ENCODE data around the gene ARMC5. TPM values are rescaled to one million over a fixed set of nuclear protein-coding genes. Genes with fewer than 3 reads are reported as not detected.

The ARMC5 gene
- total RNA-seq, 1 experiment from 2014 or later = 18.6 TPM

DNA sequence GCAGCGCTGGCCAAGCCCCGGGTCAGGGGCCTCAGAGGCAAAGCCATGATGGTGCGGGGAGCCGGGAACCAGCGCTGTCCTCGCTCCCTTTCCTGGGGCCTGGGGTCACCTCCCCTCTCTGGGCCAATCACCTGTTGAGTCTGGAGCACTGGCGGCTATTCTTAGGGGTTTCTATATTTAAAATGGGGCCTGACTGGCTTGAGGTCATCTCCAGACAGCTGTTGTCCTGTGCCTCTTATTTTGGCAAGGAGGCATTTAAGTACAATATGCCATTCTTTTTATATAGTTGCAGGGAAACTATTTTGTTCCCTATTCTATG is 31.1 kb upstream of the ARMC5 start, which contains the start of gene COX6A2:
COX6A2 (minus strand) TSS at position 82 of the 319 bp plus-strand sequence; CDS start at position 47, 35 bp downstream.
- Histone ChIP-seq H3K9me2 (ENCODE audit: insufficient read depth) (no peaks in the 10 kb centered on the region), H3K4me2 (no peak within 1 kb of the TSS), H3K4me1 (replicated peaks; ENCODE audit: insufficient read depth) (no peaks in the 10 kb centered on the region), H3F3A (ENCODE audit: insufficient read depth, low read depth) (no peaks in the 10 kb centered on the region), H2AFZ (no peak within 1 kb of the TSS), H3K27me3 (ENCODE audit: insufficient read depth, low read depth) (peaks cover 24% of the 10 kb centered on the region), H3K36me3 (ENCODE audit: low read depth) (no peaks in the 10 kb centered on the region), H4K20me1 (ENCODE audit: insufficient read depth) (no peaks in the 10 kb centered on the region), H3K79me2 (ENCODE audit: low read depth) (no peaks in the 10 kb centered on the region), H3K27ac (no peak within 1 kb of the TSS), H3K9me3 (ENCODE audit: insufficient read depth, low read depth) (no peaks in the 10 kb centered on the region), H3K4me3 (no peak within 1 kb of the TSS)
- BruUV-seq (replicated peaks) = no TSS peak
- no peak for TF ChIP-seq EZH2 (IDR thresholded peaks at IDR 0.05; ENCODE audit: low read depth)
- CTCF ChIA-PET = no interaction called here
- POLR2A ChIA-PET (ENCODE audit: unreplicated experiment) = interaction anchor here (0.7 kb wide), 1 partner anchor 1425 kb away, joined by 3 read pairs; no protein-coding TSS in a partner anchor
- intact Hi-C loops (cut with micrococcal nuclease; ENCODE audit: unreplicated experiment) = no loop called here
- DNase-seq = no peak

GRCh38 chr16:31428638-31429247 is 30.6 kb upstream of the ARMC5 start:
- Histone ChIP-seq H3K27ac (no peak overlapping the region), H3K36me3 (ENCODE audit: low read depth) (no peaks in the 10 kb centered on the region), H3K9me2 (ENCODE audit: insufficient read depth) (no peaks in the 10 kb centered on the region), H3K27me3 (ENCODE audit: insufficient read depth, low read depth) (peaks cover 19% of the 10 kb centered on the region), H3K4me3 (no peak overlapping the region), H3K9me3 (ENCODE audit: insufficient read depth, low read depth) (no peaks in the 10 kb centered on the region), H2AFZ (no peak overlapping the region), H3K4me1 (replicated peaks; ENCODE audit: insufficient read depth) (no peaks in the 10 kb centered on the region), H3K79me2 (ENCODE audit: low read depth) (no peaks in the 10 kb centered on the region), H3K4me2 (no peak overlapping the region), H3F3A (ENCODE audit: insufficient read depth, low read depth) (no peaks in the 10 kb centered on the region), H4K20me1 (ENCODE audit: insufficient read depth) (no peaks in the 10 kb centered on the region)
- POLR2A ChIA-PET (ENCODE audit: unreplicated experiment) = interaction anchor here (0.7 kb wide), 1 partner anchor 1425 kb away, joined by 3 read pairs; no protein-coding TSS in a partner anchor
- DNase-seq = peak in 1 of 2 experiments; percentile 47
- no peak for TF ChIP-seq EZH2 (IDR thresholded peaks at IDR 0.05; ENCODE audit: low read depth)
- no peak for TF ChIP-seq CTCF (conservative IDR thresholded peaks at IDR 0.05)
- CTCF ChIA-PET = interaction anchor here (0.6 kb wide), 1 partner anchor 449 kb away, joined by 4 read pairs; no protein-coding TSS in a partner anchor
- intact Hi-C loops (cut with micrococcal nuclease; ENCODE audit: unreplicated experiment) = no loop called here
- BruUV-seq (replicated peaks) = no TSS peak

DNA sequence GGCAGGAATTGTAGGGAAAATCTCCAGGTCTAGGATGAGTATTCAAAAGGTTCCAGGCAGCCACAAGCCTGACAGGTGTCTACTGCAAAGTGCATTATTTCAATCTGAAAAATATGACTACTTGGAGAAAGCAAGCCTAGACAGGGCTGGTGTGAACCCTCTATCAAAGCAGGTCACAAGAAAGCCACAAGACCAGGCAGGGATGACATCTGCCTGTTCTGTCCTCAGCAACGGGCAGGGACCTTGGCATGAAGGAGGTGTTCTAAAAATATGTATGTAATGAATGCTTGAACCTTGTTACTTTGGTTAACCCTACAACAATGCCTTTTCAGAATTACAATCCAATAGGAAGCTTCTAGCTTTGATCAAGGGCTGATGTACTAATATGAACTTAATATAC is 30.0 kb upstream of the ARMC5 start:
- Histone ChIP-seq H3F3A (ENCODE audit: insufficient read depth, low read depth) (no peaks in the 10 kb centered on the region), H4K20me1 (ENCODE audit: insufficient read depth) (no peaks in the 10 kb centered on the region), H3K27ac (no peak overlapping the region), H3K27me3 (ENCODE audit: insufficient read depth, low read depth) (peaks cover 13% of the 10 kb centered on the region), H3K4me3 (no peak overlapping the region), H3K79me2 (ENCODE audit: low read depth) (no peaks in the 10 kb centered on the region), H3K36me3 (ENCODE audit: low read depth) (no peaks in the 10 kb centered on the region), H3K9me3 (ENCODE audit: insufficient read depth, low read depth) (no peaks in the 10 kb centered on the region), H3K9me2 (ENCODE audit: insufficient read depth) (no peaks in the 10 kb centered on the region), H2AFZ (no peak overlapping the region), H3K4me2 (no peak overlapping the region), H3K4me1 (replicated peaks; ENCODE audit: insufficient read depth) (no peaks in the 10 kb centered on the region)
- POLR2A ChIA-PET (ENCODE audit: unreplicated experiment) = no interaction called here
- TF ChIP-seq CTCF (conservative IDR thresholded peaks at IDR 0.05) = no peak
- intact Hi-C loops (cut with micrococcal nuclease; ENCODE audit: unreplicated experiment) = no loop called here
- no TSS peak for BruUV-seq (replicated peaks)
- CTCF ChIA-PET = interaction anchor here (0.6 kb wide), 2 partner anchors 448 to 476 kb away, joined by 3 to 4 read pairs; no protein-coding TSS in a partner anchor
- DNase-seq = no peak

- Histone ChIP-seq H3K4me2 (no peak overlapping the region), H3K36me3 (ENCODE audit: low read depth) (no peaks in the 10 kb centered on the region), H3K4me3 (no peak overlapping the region), H4K20me1 (ENCODE audit: insufficient read depth) (no peaks in the 10 kb centered on the region), H3K9me3 (ENCODE audit: insufficient read depth, low read depth) (no peaks in the 10 kb centered on the region), H3K9me2 (ENCODE audit: insufficient read depth) (no peaks in the 10 kb centered on the region), H2AFZ (no peak overlapping the region), H3K79me2 (ENCODE audit: low read depth) (no peaks in the 10 kb centered on the region), H3K4me1 (replicated peaks; ENCODE audit: insufficient read depth) (no peaks in the 10 kb centered on the region), H3F3A (ENCODE audit: insufficient read depth, low read depth) (no peaks in the 10 kb centered on the region), H3K27ac (no peak overlapping the region), H3K27me3 (ENCODE audit: insufficient read depth, low read depth) (peaks cover 8% of the 10 kb centered on the region)
- POLR2A ChIA-PET (ENCODE audit: unreplicated experiment) = no interaction called here
- intact Hi-C loops (cut with micrococcal nuclease; ENCODE audit: unreplicated experiment) = no loop called here
- CTCF ChIA-PET = interaction anchor here (0.6 kb wide), 1 partner anchor 477 kb away, joined by 3 read pairs; no protein-coding TSS in a partner anchor
- TF ChIP-seq CTCF (conservative IDR thresholded peaks at IDR 0.05) = no peak
- TF ChIP-seq EZH2 (IDR thresholded peaks at IDR 0.05; ENCODE audit: low read depth) = no peak
- DNase-seq = no peak
- no TSS peak for BruUV-seq (replicated peaks)
Observed at GRCh38 chr16:31429796-31430195, 29.5 kb upstream of the ARMC5 start.
